Measurements from ENCODE around the gene SH3PXD2A. TPM values are rescaled to one million over a fixed set of nuclear protein-coding genes. Genes with fewer than 3 reads are reported as not detected.

Gene SH3PXD2A
- total RNA-seq, 1 experiment from 2014 or later: 4.5 TPM

GRCh38 chr10:103724771-103725170 lies 130.6 kb downstream of the SH3PXD2A start:
- H3K36me3 Mint-ChIP-seq (ENCODE audit: insufficient read depth in 1 of 3, low read depth in 3 of 3): no peaks in the 10 kb centered on the region
- Histone ChIP-seq H2AK5ac (ENCODE audit: insufficient read length, low read length) (no peak overlapping the region), H3K79me2 (ENCODE audit: insufficient read depth, low read length) (no peaks in the 10 kb centered on the region), H3K9me3 (ENCODE audit: control insufficient read depth, low read depth, low read length) (no peaks in the 10 kb centered on the region), H2AFZ (ENCODE audit: low read length) (no peak overlapping the region), H3K79me1 (ENCODE audit: insufficient read depth, low read depth, low read length, poor library complexity, severe bottlenecking) (no peaks in the 10 kb centered on the region), H2BK15ac (ENCODE audit: low read depth, low read length) (no peak overlapping the region), H3K23me2 (ENCODE audit: insufficient read length, low read depth, low read length, poor library complexity, severe bottlenecking) (no peaks in the 10 kb centered on the region), H2BK12ac (ENCODE audit: insufficient read length, low read depth, low read length) (no peak overlapping the region), H2BK120ac (ENCODE audit: low read depth, low read length, poor library complexity, severe bottlenecking) (no peak overlapping the region), H4K5ac (ENCODE audit: insufficient read length, low read depth, low read length) (no peak overlapping the region), H3K9ac (ENCODE audit: extremely low read depth, insufficient read length, low read length) (no peak overlapping the region), H3K14ac (ENCODE audit: insufficient read depth, low read length) (no peak overlapping the region), H3T11ph (ENCODE audit: low read length) (no peak overlapping the region), H3K56ac (ENCODE audit: insufficient read length, low read depth, low read length) (no peak overlapping the region), H4K8ac (replicated peaks; ENCODE audit: insufficient read length, low read depth, low read length) (no peak overlapping the region), H3K4me1 (ENCODE audit: insufficient read depth, low read length) (no peaks in the 10 kb centered on the region; the same call in 1 of the 2 replicates), H3K27me3 (ENCODE audit: insufficient read depth, low read length) (no peaks in the 10 kb centered on the region), H3K27ac (ENCODE audit: insufficient read length, low read depth, low read length) (no peak overlapping the region), H3K18ac (ENCODE audit: insufficient read length, low read depth, low read length) (no peak overlapping the region), H3K23ac (ENCODE audit: insufficient read length, low read depth, low read length) (no peak overlapping the region), H2BK5ac (ENCODE audit: insufficient read length, low read length) (no peak overlapping the region), H3K4me2 (ENCODE audit: insufficient read depth, insufficient read length, low read length) (no peak overlapping the region), H4K91ac (ENCODE audit: insufficient read length, low read depth, low read length) (no peak overlapping the region), H2BK20ac (ENCODE audit: low read depth, low read length, poor library complexity, severe bottlenecking) (no peak overlapping the region), H3K4ac (ENCODE audit: low read depth, low read length) (no peak overlapping the region), H4K20me1 (ENCODE audit: control insufficient read depth, insufficient read depth, insufficient read length) (no peaks in the 10 kb centered on the region)
- no peak for DNase-seq
- no peak for TF ChIP-seq CTCF (conservative IDR thresholded peaks at IDR 0.05)
- WGBS (ENCODE audit: extremely low coverage, insufficient read length, low lambda C conversion rate): no CpG with 5 or more reads among the region's 2 CpGs
- no peaks in the 10 kb centered on the region for H3K27me3 Mint-ChIP-seq (ENCODE audit: low read depth)
- H3K9me3 Mint-ChIP-seq: no peaks in the 10 kb centered on the region; a peak in 1 of 5 replicates
- H3K27ac Mint-ChIP-seq: no peak overlapping the region
- no peak overlapping the region for H3K4me3 Mint-ChIP-seq
- H3K4me1 Mint-ChIP-seq: peaks cover 10% of the 10 kb centered on the region in 2 experiments

Data from H9 (cell line).